GM12872 (cell line): Measurements from ENCODE around the gene PRUNE1.

ENCODE experiments used
- CTCF ChIP-seq: IDR thresholded peaks from 3 replicates; pipeline ENCODE4 v1.5.1; 2011; ENCODE audit warnings: low read depth, mild to moderate bottlenecking, low read length, moderate library complexity; ENCODE audit not compliant: insufficient read depth

Gene PRUNE1

GRCh38 chr1:151002611-151003010 lies 5.6 kb upstream of the PRUNE1 start:
- no peak for TF ChIP-seq CTCF

DNA sequence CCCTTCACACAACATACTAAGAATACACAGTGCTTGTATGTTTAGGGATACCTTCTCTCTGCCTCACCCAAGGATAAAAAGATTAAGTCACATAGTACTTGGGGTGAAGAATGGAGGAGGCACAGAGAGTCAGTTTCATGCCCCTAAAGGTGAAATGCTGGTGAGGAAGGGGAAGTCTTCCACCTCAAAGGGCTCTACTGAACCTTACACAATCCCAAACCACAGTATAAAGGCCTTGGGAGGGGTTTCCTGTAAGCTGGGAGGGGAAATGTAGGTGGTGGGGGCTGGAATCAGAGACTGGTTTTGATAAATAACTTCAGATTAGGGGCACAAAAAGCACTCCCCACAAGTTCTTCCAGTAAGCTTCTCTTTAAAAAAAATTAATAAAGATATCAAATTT lies 5.1 kb upstream of the PRUNE1 start:
- TF ChIP-seq CTCF = no peak

- TF ChIP-seq CTCF = no peak
Observed at GRCh38 chr1:151005729-151006319, 2.4 kb upstream of the PRUNE1 start.

DNA sequence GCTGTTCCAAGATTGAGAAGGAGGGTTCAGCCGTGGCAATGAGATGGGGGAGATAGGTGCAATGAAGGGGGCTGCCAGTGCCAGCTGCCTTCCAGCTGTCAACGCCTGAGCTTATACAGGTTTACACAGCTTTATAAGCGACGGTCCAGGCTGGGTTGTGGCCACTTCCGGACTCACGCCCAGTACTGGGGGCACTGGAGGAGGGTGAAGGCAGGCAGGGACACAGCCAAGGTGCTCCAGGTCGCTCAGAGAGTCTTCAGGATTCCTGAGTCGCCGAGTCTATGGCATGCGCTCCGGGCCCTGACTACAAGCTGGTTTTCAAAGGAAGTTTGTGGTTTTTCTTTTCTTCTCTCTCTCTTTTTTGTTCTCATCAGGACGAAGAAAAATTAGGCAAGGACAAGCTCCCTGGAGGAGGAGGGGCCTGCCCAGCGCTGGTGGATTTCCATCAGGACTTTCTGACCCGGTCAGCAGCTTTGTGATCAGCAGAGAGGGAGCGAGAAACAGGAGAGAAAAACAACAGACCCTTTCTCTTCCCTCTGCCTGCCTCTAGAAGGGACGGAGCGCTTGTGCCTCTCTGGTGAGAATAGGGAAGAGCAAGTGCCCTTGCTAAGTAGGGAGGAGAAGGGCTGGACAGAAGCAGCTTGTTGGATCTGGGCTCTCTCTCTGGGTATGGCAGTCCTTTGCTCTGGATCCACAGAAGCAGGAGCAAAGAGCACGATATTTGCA lies 1.8 kb upstream of the PRUNE1 start, which contains the start of gene MINDY1:
MINDY1 (minus strand) TSS at position 576 of the 726 bp plus-strand sequence. CDS start 4,285 bp downstream, outside the sequence.
- TF ChIP-seq CTCF = peak; percentile 65

- TF ChIP-seq CTCF = no peak
Observed at GRCh38 chr1:151007853-151008243, 401 bp upstream of the PRUNE1 start.

DNA sequence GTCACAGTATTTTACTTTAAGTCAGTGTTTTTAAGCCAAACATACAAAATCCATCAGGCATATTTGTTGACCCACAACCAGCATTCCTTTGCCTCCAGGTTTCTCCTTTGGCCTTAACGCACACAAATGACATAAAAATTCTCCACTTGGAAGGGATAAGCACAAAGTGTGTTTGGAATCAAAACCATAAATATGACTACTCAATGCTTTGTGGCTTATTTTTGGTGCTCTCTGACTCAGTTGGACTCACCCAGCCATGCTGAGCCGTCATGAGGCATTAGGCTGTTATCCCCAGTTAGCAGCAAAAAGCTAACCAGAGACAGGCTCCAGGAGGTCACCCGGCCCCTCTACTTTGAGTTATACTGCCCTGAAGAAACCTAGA lies 948 bp downstream of the PRUNE1 start:
- no peak for TF ChIP-seq CTCF

DNA sequence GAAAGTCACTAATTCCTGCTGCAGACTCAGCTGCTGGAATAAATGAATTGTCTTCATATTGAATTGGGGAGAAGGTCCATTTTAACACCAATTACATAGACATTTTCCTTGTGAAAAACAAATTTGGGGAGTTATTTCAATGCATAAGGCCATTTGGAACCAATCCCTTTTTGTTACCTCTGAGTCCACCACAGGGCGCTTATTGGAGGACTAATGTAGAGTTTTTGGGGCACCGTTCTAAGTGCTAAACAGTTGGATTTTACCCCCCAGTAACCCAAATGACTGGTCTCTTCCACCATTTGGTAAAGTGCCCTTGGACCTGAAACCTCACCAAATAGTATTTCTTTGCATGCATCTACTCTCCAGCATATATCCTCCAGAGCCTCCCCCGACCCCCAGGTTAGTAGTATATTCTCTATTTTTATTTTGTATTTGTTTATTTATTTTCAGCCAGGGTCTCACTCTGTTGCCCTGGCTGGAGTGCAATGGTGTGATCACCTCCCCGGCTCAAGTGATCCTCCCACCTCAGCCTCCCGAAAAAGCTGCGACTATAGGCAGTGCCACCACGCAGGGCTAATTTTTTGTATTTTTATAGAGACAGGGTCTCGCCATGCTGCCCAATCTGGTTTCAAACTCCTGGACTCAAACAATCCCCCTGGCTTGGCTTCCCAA lies 1.6 kb downstream of the PRUNE1 start:
- no peak for TF ChIP-seq CTCF
